Stomach (tissue), 9 donors: ENCODE measurements around the gene DUSP8. TPM values are rescaled to one million over a fixed set of nuclear protein-coding genes. Genes with fewer than 3 reads are reported as not detected.
"Not testable (repeated sequence)": the region's sequence is repeated elsewhere in the genome, so short reads cannot be mapped to it uniquely, and the experiment has no call there.

ENCODE experiments used
- DNase-seq, 2 donors: peaks; one replicate each; pipeline versions ENCODE4 v3.0.0 to v3.0.0-alpha.2; 2013 to 2019
- H3K27ac ChIP-seq, 5 donors: fragments of 200-600 bp in 4 of 5; sonication (generic) in 4 of 5; one replicate each; pipeline ENCODE4 v1.5.1; 2013 to 2019; ENCODE audit warnings: mild to moderate bottlenecking in 1 of 5, moderate library complexity in 1 of 5
- H3K27me3 ChIP-seq, 3 donors: fragments of 200-600 bp; sonication (generic); one replicate each; pipeline ENCODE4 v1.5.1; 2017 to 2019; ENCODE audit warnings: mixed run types in 1 of 3
- H3K36me3 ChIP-seq, 4 donors: fragments of 200-600 bp; sonication (generic); 1 replicate in 3 of 4; 2 replicates in 1 of 4; pipeline ENCODE4 v1.5.1; 2016 to 2019
- H3K4me1 ChIP-seq, 4 donors: fragments of 200-600 bp; sonication (generic); one replicate each; pipeline ENCODE4 v1.5.1; 2016 to 2019
- H3K4me3 ChIP-seq, 4 donors: fragments of 200-600 bp; sonication (generic) in 3 of 4; one replicate each; pipeline ENCODE4 v1.5.1; 2016 to 2019; ENCODE audit warnings: mild to moderate bottlenecking in 1 of 4
- H3K9me3 ChIP-seq, 4 donors: fragments of 200-600 bp; sonication (generic); one replicate each; pipeline ENCODE4 v1.5.1; 2016 to 2019
- CTCF ChIP-seq, 7 experiments: fragments of 450-650 bp in 4 of 7; fragments of 200-600 bp in 3 of 7; sonication (generic) in 3 of 7; IDR thresholded peaks; one replicate each; pipeline ENCODE4 v1.5.1; 2016 to 2019; ENCODE audit warnings: antibody characterized with exemption in 7 of 7, control low read depth in 2 of 7, mild to moderate bottlenecking in 1 of 7
- EP300 ChIP-seq: sonication (generic); formaldehyde crosslinking; IDR thresholded peaks from one replicate; pipeline ENCODE4 v1.6.1; 2017; ENCODE audit warnings: antibody characterized with exemption
- POLR2A ChIP-seq, 4 donors: fragments of 450-650 bp; IDR thresholded peaks; one replicate each; pipeline ENCODE4 v1.6.1; 2016; ENCODE audit warnings: antibody characterized with exemption in 4 of 4, control low read depth in 2 of 4, mild to moderate bottlenecking in 1 of 4, moderate library complexity in 1 of 4
- POLR2AphosphoS5 ChIP-seq, 3 donors: sonication (generic); formaldehyde crosslinking; IDR thresholded peaks; one replicate each; pipeline ENCODE4 v1.6.1; 2016; ENCODE audit warnings: antibody characterized with exemption in 3 of 3
- WGBS, 5 donors: extraction: QIAGEN DNeasy Blood & Tissue Kit in 3 of 5; methylation state at CpG; one replicate each; pipeline versions ENCODE4 v1.1.5 to v1.1.7; 2013 to 2018; 5-methylcytosine and 5-hydroxymethylcytosine counted together
- intact Hi-C: fragments of 100-400 bp; cut with DNase I; formaldehyde crosslinking; loops from one replicate; pipeline ENCODE4 v1.15.1; 2023; ENCODE audit warnings: low total_unique reads
- polyA plus RNA-seq, 3 donors: library from polyadenylated mRNA; stranded (reverse); fragments of 200-250 nt; gene quantifications; one replicate each; pipeline ENCODE4 v1.2.3, GENCODE V29; 2013
- total RNA-seq, 5 donors: library from RNA; depleted of rRNA; stranded (reverse); fragments of >200 nt; gene quantifications; one replicate each; pipeline versions ENCODE4 v1.1.0 to v1.2.3, GENCODE V29; 2014 to 2016
- donor health status: healthy with polysubstance abuse.
- donor health status: Bipolar disorder and iron deficiency.
- donor health status: healthy.

Gene DUSP8
- total and polyA plus RNA-seq, 8 donors: 0.58 to 31.6 (median 2.6) TPM

GRCh38 chr11:1608363-1608762, 36.3 kb upstream of the DUSP8 start, which contains the start of gene KRTAP5-3:
Gene KRTAP5-3, minus strand, starts transcription at chr11:1608463. Its CDS starts 78 bp downstream, at chr11:1608385.
- intact Hi-C loops: no loop called here
- Histone ChIP-seq H3K27ac (no peak within 1 kb of the TSS), H3K4me1 (no peaks in the 10 kb centered on the region), H3K27me3 (peaks cover 0 to 62% (median 17%) of the 10 kb centered on the region in 3 donors), H3K36me3 (no peaks in the 10 kb centered on the region), H3K9me3 (no peaks in the 10 kb centered on the region), H3K4me3 (no peak within 1 kb of the TSS)
- WGBS, 5 donors: 56 to 66% (median 62%) methylated on average over 4 of the region's 4 CpGs
- no peak for DNase-seq
- TF ChIP-seq POLR2A (IDR thresholded peaks at IDR 0.05) (no peak), CTCF (IDR thresholded peaks at IDR 0.05) (no peak), EP300 (no peak), POLR2AphosphoS5 (IDR thresholded peaks at IDR 0.05) (no peak)

DNA sequence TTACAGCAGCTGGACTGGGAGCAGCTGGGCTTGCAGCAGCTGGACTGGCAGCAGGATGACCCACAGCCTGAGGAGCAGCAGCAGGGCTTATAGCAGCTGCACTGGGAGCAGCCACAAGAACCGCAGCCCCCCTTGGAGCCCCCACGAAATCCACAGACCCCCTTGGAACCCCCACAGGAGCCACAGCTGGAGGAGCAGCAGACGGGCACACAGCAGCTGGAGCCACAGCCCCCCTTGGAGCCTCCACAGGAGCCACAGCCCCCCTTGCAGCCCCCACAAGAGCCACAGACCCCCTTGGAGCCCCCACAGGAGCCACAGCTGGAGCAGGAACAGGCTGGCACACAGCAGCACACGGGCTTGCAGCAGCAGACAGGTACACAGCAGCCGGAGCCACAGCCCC, 35.8 kb upstream of the DUSP8 start:
- H3K9me3 ChIP-seq, DNase-seq, H3K36me3 ChIP-seq, intact Hi-C loops, H3K27ac ChIP-seq, H3K4me3 ChIP-seq, H3K4me1 ChIP-seq: not testable (repeated sequence)
- peaks cover 0 to 66% (median 17%) of the 10 kb centered on the region in 3 donors for H3K27me3 ChIP-seq
- WGBS, 5 donors: 47 to 100% (median 53%) methylated on average over 1 to 5 of the region's 5 CpGs

GRCh38 chr11:1607156-1607845, 35.2 kb upstream of the DUSP8 start:
- intact Hi-C loops, H3K9me3 ChIP-seq: not testable (repeated sequence)
- WGBS, 5 donors: 26 to 39% (median 30%) methylated on average over 17 to 18 of the region's 18 CpGs

DNA sequence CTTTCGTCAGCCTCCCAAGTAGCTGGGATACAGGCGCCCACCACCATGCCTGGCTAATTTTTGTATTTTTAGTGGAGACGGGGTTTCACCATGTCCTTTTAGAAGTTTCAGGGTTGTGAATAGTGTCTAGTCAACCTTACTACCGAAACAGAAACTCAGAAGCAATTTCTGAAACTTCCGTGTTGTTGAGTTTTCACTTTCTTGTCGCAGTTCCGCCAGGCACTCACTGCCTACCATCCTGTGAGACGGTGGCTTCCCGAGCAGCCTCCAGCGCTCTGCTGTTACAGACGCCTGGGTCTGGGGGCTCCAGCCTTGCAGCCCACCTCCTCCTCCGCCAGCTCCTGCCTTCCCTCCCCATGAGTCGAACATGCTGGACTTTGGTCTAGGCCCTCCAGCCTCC, 33.9 kb upstream of the DUSP8 start:
- H3K4me3 ChIP-seq, H3K4me1 ChIP-seq, intact Hi-C loops, H3K27ac ChIP-seq, H3K9me3 ChIP-seq, H3K36me3 ChIP-seq, DNase-seq: not testable (repeated sequence)
- H3K27me3 ChIP-seq: peaks cover 0 to 74% (median 17%) of the 10 kb centered on the region in 3 donors
- WGBS, 5 donors: 66 to 81% (median 77%) methylated on average over 13 of the region's 13 CpGs

More at GRCh38 chr11:1607156-1607845, 35.2 kb upstream of the DUSP8 start:
- not testable (repeated sequence) for H3K4me3 ChIP-seq, H3K4me1 ChIP-seq, H3K27ac ChIP-seq, H3K36me3 ChIP-seq, DNase-seq
- H3K27me3 ChIP-seq: peaks cover 0 to 72% (median 17%) of the 10 kb centered on the region in 3 donors

GRCh38 chr11:1604711-1605110, 32.6 kb upstream of the DUSP8 start:
- DNase-seq: no peak
- no peak overlapping the region for H3K27ac ChIP-seq
- no peaks in the 10 kb centered on the region for H3K36me3 ChIP-seq
- intact Hi-C loops: no loop called here
- H3K4me1 ChIP-seq: no peaks in the 10 kb centered on the region
- peaks cover 0 to 69% (median 17%) of the 10 kb centered on the region in 3 donors for H3K27me3 ChIP-seq
- no peaks in the 10 kb centered on the region for H3K9me3 ChIP-seq
- no peak overlapping the region for H3K4me3 ChIP-seq
- 77 to 94% (median 85%) methylated on average over 5 to 7 of the region's 7 CpGs for WGBS, 5 donors
- no peak for TF ChIP-seq POLR2AphosphoS5 (IDR thresholded peaks at IDR 0.05)

- intact Hi-C loops: no loop called here
- 71 to 89% (median 85%) methylated on average over 5 to 11 of the region's 11 CpGs for WGBS, 5 donors
- Histone ChIP-seq H3K27me3 (peaks cover 0 to 64% (median 14%) of the 10 kb centered on the region in 3 donors), H3K36me3 (no peaks in the 10 kb centered on the region), H3K4me3 (no peak overlapping the region), H3K4me1 (no peaks in the 10 kb centered on the region), H3K9me3 (no peaks in the 10 kb centered on the region), H3K27ac (no peak overlapping the region)
- no peak for DNase-seq
- TF ChIP-seq POLR2A (IDR thresholded peaks at IDR 0.05) (no peak), EP300 (no peak), CTCF (IDR thresholded peaks at IDR 0.05) (no peak), POLR2AphosphoS5 (IDR thresholded peaks at IDR 0.05) (no peak)
Observed at GRCh38 chr11:1604181-1604580, 32.1 kb upstream of the DUSP8 start.
